GM23338 (cell line): ENCODE results near the gene ALDH5A1. TPM values are rescaled to one million over a fixed set of nuclear protein-coding genes. Genes with fewer than 3 reads are reported as not detected.

ENCODE experiments used
- polyA plus RNA-seq: library from polyadenylated mRNA; unstranded; fragments of >200 nt; fragmentation: Nextera tagmentation; extraction: Ambion mirVana; gene quantifications from 2 replicates; pipeline ENCODE4 v1.2.1, GENCODE V29; 2016
- total RNA-seq: library from RNA; depleted of rRNA; stranded (reverse); fragments of >200 nt; shearing (Covaris generic); gene quantifications from 2 replicates; pipeline ENCODE4 v1.2.3, GENCODE V29; 2014; rRNA removed

Gene ALDH5A1
- total and polyA plus RNA-seq, 2 experiments from 2014 or later = 3.1 to 5.2 TPM

Other genes with a start within 250 kb of the ALDH5A1 start
- 0.50 and 0.59 TPM in 2 replicates for gene DCDC2, start 136.9 kb upstream of the ALDH5A1 start, total RNA-seq
- gene DCDC2, start 136.9 kb upstream of the ALDH5A1 start, polyA plus RNA-seq = 0.12 and 0.79 TPM in 2 replicates
- 121 and 125 TPM in 2 replicates for gene MRS2, start 92.0 kb upstream of the ALDH5A1 start, total RNA-seq
- 74.6 and 80.9 TPM in 2 replicates for gene MRS2, start 92.0 kb upstream of the ALDH5A1 start, polyA plus RNA-seq
- gene GPLD1, start 5.4 kb upstream of the ALDH5A1 start, total RNA-seq = 11.1 and 15.3 TPM in 2 replicates
- gene GPLD1, start 5.4 kb upstream of the ALDH5A1 start, polyA plus RNA-seq = 3.4 and 3.8 TPM in 2 replicates
- 1.0 and 1.4 TPM in 2 replicates for gene KIAA0319, start 151.2 kb downstream of the ALDH5A1 start, total RNA-seq
- 0.44 and 0.54 TPM in 2 replicates for gene KIAA0319, start 151.2 kb downstream of the ALDH5A1 start, polyA plus RNA-seq
- 47.8 and 64.5 TPM in 2 replicates for gene TDP2, start 171.9 kb downstream of the ALDH5A1 start, total RNA-seq
- 41.8 and 46.8 TPM in 2 replicates for gene TDP2, start 171.9 kb downstream of the ALDH5A1 start, polyA plus RNA-seq
- 17.4 and 17.8 TPM in 2 replicates for gene ACOT13, start 172.1 kb downstream of the ALDH5A1 start, total RNA-seq
- 175 and 190 TPM in 2 replicates for gene ACOT13, start 172.1 kb downstream of the ALDH5A1 start, polyA plus RNA-seq
- 78.4 and 79.9 TPM in 2 replicates for gene C6orf62, start 224.2 kb downstream of the ALDH5A1 start, total RNA-seq
- gene C6orf62, start 224.2 kb downstream of the ALDH5A1 start, polyA plus RNA-seq = 63.1 and 66.7 TPM in 2 replicates